Measurements from ENCODE around the gene IL22RA2. TPM values are rescaled to one million over a fixed set of nuclear protein-coding genes. Genes with fewer than 3 reads are reported as not detected.

The IL22RA2 gene
- total RNA-seq, 1 experiment from 2014 or later: not detected

GRCh38 chr6:137097057-137097456 lies 76.4 kb downstream of the IL22RA2 start:
- Mint-ChIP-seq H3K27ac (ENCODE audit: unreplicated experiment) (no peak overlapping the region), H3K4me1 (ENCODE audit: low read depth, unreplicated experiment) (no peaks in the 10 kb centered on the region), H3K36me3 (ENCODE audit: insufficient read depth, unreplicated experiment) (no peaks in the 10 kb centered on the region), H3K9me3 (ENCODE audit: unreplicated experiment) (no peaks in the 10 kb centered on the region), H3K27me3 (ENCODE audit: insufficient read depth, unreplicated experiment) (no peaks in the 10 kb centered on the region), H3K4me3 (ENCODE audit: unreplicated experiment) (no peak overlapping the region)
- no peaks in the 10 kb centered on the region for H3K27me3 ChIP-seq (replicated peaks; ENCODE audit: control insufficient read depth, insufficient read depth, low read length)
- intact Hi-C loops (cut with micrococcal nuclease; ENCODE audit: unreplicated experiment): loop anchor here (5.0 to 10.0 kb wide), 2 partner anchors 478 to 600 kb away; no protein-coding TSS in a partner anchor
- no TSS peak for BruUV-seq (replicated peaks)
- H3K4me3 ChIP-seq (ENCODE audit: low read depth, low read length): no peak overlapping the region
- no peak for DNase-seq
- POLR2A ChIA-PET: no interaction called here
- peaks cover 3% of the 10 kb centered on the region; the same call in 1 of the 2 replicates for H3K4me1 ChIP-seq
- CTCF ChIA-PET: interaction anchor here (1.0 kb wide), 1 partner anchor 217 kb away, joined by 6 read pairs; no protein-coding TSS in a partner anchor
- TF ChIP-seq, protein P1, sequence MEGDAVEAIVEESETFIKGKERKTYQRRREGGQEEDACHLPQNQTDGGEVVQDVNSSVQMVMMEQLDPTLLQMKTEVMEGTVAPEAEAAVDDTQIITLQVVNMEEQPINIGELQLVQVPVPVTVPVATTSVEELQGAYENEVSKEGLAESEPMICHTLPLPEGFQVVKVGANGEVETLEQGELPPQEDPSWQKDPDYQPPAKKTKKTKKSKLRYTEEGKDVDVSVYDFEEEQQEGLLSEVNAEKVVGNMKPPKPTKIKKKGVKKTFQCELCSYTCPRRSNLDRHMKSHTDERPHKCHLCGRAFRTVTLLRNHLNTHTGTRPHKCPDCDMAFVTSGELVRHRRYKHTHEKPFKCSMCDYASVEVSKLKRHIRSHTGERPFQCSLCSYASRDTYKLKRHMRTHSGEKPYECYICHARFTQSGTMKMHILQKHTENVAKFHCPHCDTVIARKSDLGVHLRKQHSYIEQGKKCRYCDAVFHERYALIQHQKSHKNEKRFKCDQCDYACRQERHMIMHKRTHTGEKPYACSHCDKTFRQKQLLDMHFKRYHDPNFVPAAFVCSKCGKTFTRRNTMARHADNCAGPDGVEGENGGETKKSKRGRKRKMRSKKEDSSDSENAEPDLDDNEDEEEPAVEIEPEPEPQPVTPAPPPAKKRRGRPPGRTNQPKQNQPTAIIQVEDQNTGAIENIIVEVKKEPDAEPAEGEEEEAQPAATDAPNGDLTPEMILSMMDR (IDR thresholded peaks at IDR 0.05; ENCODE audit: insufficient read depth in 1 of 2, low read depth in 1 of 2, low read length in 1 of 2, severe bottlenecking in 1 of 2, unreplicated experiment in 1 of 2): no peak
- H3K9me3 ChIP-seq: no peaks in the 10 kb centered on the region
- H3K36me3 ChIP-seq (ENCODE audit: control insufficient read depth, insufficient read depth, low read length): no peaks in the 10 kb centered on the region

- no peak for DNase-seq
- ChIA-PET POLR2A (no interaction called here), CTCF (no interaction called here)
- no peaks in the 10 kb centered on the region for H3K27me3 ChIP-seq (replicated peaks; ENCODE audit: control insufficient read depth, insufficient read depth, low read length)
- no peak overlapping the region for H3K4me3 Mint-ChIP-seq (ENCODE audit: unreplicated experiment)
- no peaks in the 10 kb centered on the region for H3K9me3 ChIP-seq
- H3K4me1 Mint-ChIP-seq (ENCODE audit: low read depth, unreplicated experiment): no peaks in the 10 kb centered on the region
- BruUV-seq (replicated peaks): no TSS peak
- TF ChIP-seq, protein P1 (IDR thresholded peaks at IDR 0.05; ENCODE audit: insufficient read depth in 1 of 2, low read depth in 1 of 2, low read length in 1 of 2, severe bottlenecking in 1 of 2, unreplicated experiment in 1 of 2): no peak
- H3K4me1 ChIP-seq: peaks cover 6% of the 10 kb centered on the region; the same call in 1 of the 2 replicates
- intact Hi-C loops (cut with micrococcal nuclease; ENCODE audit: unreplicated experiment): loop anchor here (2.0 to 10.0 kb wide), 3 partner anchors 175 to 602 kb away; no protein-coding TSS in a partner anchor
- no peak overlapping the region for H3K4me3 ChIP-seq (ENCODE audit: low read depth, low read length)
- no peaks in the 10 kb centered on the region for H3K36me3 ChIP-seq (ENCODE audit: control insufficient read depth, insufficient read depth, low read length)
- no peak overlapping the region for H3K27ac Mint-ChIP-seq (ENCODE audit: unreplicated experiment)
- H3K9me3 Mint-ChIP-seq (ENCODE audit: unreplicated experiment): no peaks in the 10 kb centered on the region
- no peaks in the 10 kb centered on the region for H3K27me3 Mint-ChIP-seq (ENCODE audit: insufficient read depth, unreplicated experiment)
- no peaks in the 10 kb centered on the region for H3K36me3 Mint-ChIP-seq (ENCODE audit: insufficient read depth, unreplicated experiment)
These were observed 77.7 kb downstream of the IL22RA2 start for GRCh38 chr6:137095651-137096238.

- intact Hi-C loops (cut with micrococcal nuclease; ENCODE audit: unreplicated experiment): loop anchor here (2.0 to 10.0 kb wide), 3 partner anchors 176 to 602 kb away; no protein-coding TSS in a partner anchor
- H3K9me3 Mint-ChIP-seq (ENCODE audit: unreplicated experiment): no peaks in the 10 kb centered on the region
- DNase-seq: no peak
- H3K27ac Mint-ChIP-seq (ENCODE audit: unreplicated experiment): no peak overlapping the region
- H3K4me3 Mint-ChIP-seq (ENCODE audit: unreplicated experiment): no peak overlapping the region
- H3K9me3 ChIP-seq: no peaks in the 10 kb centered on the region
- CTCF ChIA-PET: no interaction called here
- H3K36me3 Mint-ChIP-seq (ENCODE audit: insufficient read depth, unreplicated experiment): no peaks in the 10 kb centered on the region
- POLR2A ChIA-PET: no interaction called here
- no peaks in the 10 kb centered on the region for H3K27me3 Mint-ChIP-seq (ENCODE audit: insufficient read depth, unreplicated experiment)
- H3K27me3 ChIP-seq (replicated peaks; ENCODE audit: control insufficient read depth, insufficient read depth, low read length): no peaks in the 10 kb centered on the region
- no peaks in the 10 kb centered on the region for H3K36me3 ChIP-seq (ENCODE audit: control insufficient read depth, insufficient read depth, low read length)
- H3K4me1 ChIP-seq: peaks cover 6% of the 10 kb centered on the region; the same call in 1 of the 2 replicates
- H3K4me3 ChIP-seq (ENCODE audit: low read depth, low read length): no peak overlapping the region
- no peaks in the 10 kb centered on the region for H3K4me1 Mint-ChIP-seq (ENCODE audit: low read depth, unreplicated experiment)
- BruUV-seq (replicated peaks): no TSS peak
- TF ChIP-seq, protein P1 (IDR thresholded peaks at IDR 0.05; ENCODE audit: insufficient read depth in 1 of 2, low read depth in 1 of 2, low read length in 1 of 2, severe bottlenecking in 1 of 2, unreplicated experiment in 1 of 2): no peak
These were observed 78.4 kb downstream of the IL22RA2 start for GRCh38 chr6:137095093-137095492.
